8988T (cell line): ENCODE results near the gene UNC5C.

Experiments used
- DNase-seq: peaks from one replicate; pipeline ENCODE4 v3.0.0; 2011

The UNC5C gene

DNA sequence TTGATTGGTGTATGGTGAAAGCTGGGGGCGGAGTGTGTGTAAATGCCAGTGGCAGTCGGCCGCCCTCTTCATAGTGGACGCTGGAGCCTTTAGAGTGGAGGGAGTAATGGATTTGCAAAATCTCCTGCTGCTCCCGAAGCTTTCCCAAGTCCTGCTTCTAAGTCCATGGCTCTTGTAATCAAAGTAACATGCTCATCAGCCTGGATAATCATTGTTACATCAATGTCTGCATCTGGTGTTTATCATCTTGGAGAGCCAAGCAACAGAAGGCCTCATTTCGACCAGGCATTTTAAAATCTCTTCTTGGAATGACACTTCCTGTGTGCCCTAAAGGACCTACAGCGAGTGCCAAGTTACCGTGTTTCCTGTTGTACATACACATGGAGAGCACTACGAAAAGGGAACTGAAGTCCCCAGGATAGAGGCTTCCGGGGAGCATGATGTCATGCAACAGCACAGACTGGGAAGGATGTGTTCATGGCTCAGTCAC, 32.2 kb downstream of the UNC5C start:
- DNase-seq: no peak

DNA sequence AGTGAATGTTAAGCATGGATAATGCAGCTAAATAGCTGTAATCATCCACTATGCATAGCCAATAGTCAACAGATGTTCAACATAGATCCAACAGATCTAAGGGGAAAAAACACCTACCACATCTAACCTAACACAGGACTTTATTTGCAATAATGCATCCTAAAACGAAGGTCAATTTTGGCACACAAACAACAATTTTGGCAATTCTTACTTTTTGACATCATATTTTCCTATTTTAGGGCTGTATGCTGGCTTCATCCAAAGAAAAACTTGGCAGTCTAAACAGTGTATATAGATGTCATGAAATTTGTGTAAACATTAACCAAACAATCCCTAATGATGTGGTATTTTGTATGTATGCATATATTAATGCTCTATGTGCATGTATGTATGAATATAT, 33.2 kb downstream of the UNC5C start:
- no peak for DNase-seq

- no peak for DNase-seq
Measured at GRCh38 chr4:95513022-95513421, 35.8 kb downstream of the UNC5C start.

DNA sequence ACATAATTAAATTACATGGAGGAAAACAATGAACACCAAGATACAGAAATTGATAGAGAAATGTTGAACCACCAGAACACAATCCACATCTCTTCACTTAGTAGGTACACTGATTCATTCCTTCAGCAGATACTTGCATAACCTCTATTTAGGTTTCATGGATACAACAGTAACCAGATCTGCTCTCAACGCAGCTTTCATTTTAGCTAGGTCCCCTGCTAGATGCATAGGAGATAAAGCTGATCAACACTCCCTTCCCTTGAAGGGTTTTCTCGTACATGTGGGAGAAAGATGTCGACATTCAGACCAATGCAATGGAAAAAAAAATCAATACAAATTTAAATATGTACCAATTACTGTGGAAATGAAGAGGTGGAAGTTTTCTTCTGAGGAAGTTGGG, 37.3 kb downstream of the UNC5C start:
- DNase-seq: no peak

GRCh38 chr4:95510877-95511276, 37.9 kb downstream of the UNC5C start:
- no peak for DNase-seq

- no peak for DNase-seq
Measured at GRCh38 chr4:95510145-95510544, 38.6 kb downstream of the UNC5C start.

- no peak for DNase-seq
Measured at GRCh38 chr4:95508421-95508820, 40.4 kb downstream of the UNC5C start.

DNA sequence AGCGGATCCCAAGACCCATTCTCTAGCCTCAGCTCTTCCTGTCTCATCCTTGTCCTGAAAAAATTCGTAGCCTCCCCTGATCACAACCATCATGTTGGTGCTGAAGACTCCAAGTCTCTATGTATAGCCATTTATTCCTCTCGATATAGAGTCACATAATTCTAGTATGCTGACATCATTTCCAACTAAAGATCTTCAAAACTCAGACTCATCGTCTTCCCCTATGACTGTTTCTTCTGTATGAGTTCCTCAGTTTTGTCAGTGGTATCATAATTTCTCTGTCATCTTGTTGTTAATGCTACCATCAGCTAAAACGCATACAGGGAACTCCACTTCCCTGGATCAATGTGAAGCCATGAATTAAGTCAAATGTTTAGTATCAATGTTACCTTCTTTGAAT, 41.2 kb downstream of the UNC5C start:
- DNase-seq: no peak

DNA sequence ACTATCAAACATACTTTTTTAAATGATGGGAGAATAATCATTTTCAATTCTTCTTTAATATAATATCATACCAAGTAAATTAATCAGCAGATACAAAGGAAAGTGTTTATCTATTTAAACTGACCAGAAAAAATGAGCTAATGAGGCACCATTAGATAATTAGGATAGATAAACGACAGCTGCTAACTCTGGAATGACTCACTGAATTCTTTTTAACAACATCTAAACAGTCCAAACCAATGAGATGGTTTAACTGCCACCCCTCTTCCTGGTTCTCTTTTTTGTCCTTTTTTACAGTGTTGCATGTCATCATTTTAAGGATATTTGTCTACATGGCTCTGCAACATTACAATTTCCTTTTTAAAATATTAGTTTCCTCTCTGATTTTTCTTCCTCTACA, 41.6 kb downstream of the UNC5C start:
- no peak for DNase-seq

GRCh38 chr4:95506264-95506663, 42.5 kb downstream of the UNC5C start:
- no peak for DNase-seq

GRCh38 chr4:95505799-95506198, 43.0 kb downstream of the UNC5C start:
- no peak for DNase-seq

- DNase-seq: no peak
Measured at GRCh38 chr4:95505151-95505550, 43.6 kb downstream of the UNC5C start.

DNA sequence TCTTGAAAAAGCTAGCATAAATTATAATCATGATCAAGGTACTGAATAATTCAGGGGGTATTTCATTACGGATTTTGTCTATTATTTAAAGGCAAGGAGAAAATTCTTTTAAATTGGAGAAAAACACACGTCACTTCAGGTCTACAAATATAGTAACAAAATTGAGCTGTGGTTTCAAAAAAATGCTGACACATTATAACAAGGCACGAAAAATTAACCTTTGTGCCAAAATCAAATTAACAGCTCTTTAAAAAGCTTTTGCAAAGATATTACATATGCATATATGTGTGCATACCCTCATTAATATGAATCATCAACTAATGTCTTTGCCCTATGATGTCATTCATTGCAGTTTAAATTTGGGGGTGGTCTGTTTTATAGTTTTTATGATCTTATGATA, 44.3 kb downstream of the UNC5C start:
- no peak for DNase-seq

DNA sequence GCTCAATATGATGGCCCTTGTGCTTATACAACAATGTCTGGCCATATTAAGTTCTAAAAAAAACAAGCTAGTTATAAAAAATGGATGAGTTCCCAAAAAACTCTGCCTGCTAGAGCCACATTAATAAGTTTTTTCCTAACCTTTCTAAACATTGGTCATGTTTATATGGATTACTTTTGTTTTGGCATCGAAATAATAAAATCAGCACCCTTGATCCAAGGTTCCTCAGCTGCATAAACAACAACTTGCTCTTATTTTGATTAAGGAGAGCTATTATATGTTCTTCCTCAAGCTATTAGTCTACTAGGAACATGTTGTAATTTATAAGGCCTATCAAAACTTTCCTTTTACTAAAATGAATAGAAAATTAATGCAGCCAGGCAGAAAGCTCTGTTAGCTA, 48.4 kb downstream of the UNC5C start:
- DNase-seq: no peak

- DNase-seq: no peak
Measured at GRCh38 chr4:95499291-95499696, 49.5 kb downstream of the UNC5C start.

DNA sequence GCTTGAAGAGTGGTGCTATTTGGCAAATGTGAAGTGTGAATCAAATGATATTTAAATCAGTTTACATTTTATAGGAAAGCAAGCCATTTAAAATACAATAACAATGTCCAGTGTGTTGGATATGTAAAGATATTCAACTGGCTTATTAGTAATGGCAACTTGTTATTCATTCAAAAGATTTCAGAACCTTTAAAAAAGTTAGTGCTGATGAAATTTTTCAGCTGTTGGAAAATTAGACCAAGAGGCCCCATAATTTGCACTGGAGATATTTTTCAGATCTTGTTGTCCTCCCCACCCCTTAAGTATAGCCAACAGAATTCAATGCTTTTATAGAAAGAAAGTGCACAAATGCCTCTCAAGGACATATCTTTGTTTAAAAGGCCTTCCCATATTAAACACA, 54.6 kb downstream of the UNC5C start:
- DNase-seq: no peak

GRCh38 chr4:95478679-95479078, 70.1 kb downstream of the UNC5C start:
- DNase-seq: no peak

GRCh38 chr4:95476121-95476520, 72.7 kb downstream of the UNC5C start:
- no peak for DNase-seq

- DNase-seq: no peak
Measured at GRCh38 chr4:95472534-95472933, 76.2 kb downstream of the UNC5C start.

DNA sequence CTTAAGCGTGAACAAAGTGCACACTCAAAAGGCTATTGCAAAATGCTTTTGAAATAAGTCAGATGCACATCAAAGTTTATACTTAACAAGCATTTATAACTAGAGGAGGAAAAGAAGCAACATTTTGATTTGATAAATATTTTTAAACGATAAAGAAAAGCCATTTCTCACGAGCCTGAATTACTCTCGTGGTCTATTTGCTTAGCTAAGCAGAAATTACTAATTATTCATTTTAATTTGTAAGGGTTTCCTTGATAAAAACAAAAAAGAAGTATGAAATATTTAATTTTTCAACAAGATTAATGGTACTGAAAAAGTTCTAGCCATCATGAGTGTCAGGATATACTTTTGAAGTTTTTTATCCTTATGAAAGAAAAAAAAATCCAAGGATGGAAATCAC, 78.2 kb downstream of the UNC5C start:
- DNase-seq: no peak

DNA sequence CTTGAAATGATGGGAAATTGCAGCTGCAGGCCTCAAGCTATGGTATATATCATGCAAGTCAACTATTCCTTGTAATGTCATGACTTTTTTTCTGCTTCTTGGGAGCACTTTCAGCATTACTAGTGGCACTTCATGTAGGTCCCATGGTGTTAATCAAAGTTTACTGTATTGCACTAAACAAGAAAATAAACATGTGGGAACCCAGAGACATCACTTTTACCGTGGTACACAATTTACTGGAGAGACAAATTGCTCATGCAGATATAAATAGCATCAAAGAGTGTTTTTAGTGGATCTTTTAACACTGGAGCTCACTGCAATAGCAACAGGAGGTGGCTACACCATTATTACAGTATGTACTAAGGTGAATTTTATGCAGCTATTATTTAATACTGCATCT, 79.2 kb downstream of the UNC5C start:
- no peak for DNase-seq

- no peak for DNase-seq
Measured at GRCh38 chr4:95466791-95467190, 82.0 kb downstream of the UNC5C start.

DNA sequence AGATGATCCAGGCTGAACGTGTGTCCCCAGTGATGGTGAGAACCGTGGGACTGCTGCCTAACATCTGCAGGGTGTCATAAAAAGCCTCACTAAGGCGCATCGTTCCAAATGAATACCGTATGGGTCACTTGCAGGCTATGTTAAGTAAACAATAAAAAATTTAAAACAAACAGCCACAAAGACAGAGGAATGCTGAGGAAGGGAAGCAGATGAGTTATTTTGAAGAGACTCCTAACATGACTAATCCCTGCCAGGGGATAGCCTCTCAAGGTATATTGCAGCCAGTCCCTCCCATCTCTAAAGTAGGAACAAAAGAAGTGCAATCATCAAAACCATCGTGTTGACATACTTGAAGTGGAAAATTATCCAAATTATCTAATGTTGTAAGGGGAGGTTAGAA, 83.8 kb downstream of the UNC5C start:
- no peak for DNase-seq

GRCh38 chr4:95462921-95463320, 85.9 kb downstream of the UNC5C start:
- DNase-seq: no peak

DNA sequence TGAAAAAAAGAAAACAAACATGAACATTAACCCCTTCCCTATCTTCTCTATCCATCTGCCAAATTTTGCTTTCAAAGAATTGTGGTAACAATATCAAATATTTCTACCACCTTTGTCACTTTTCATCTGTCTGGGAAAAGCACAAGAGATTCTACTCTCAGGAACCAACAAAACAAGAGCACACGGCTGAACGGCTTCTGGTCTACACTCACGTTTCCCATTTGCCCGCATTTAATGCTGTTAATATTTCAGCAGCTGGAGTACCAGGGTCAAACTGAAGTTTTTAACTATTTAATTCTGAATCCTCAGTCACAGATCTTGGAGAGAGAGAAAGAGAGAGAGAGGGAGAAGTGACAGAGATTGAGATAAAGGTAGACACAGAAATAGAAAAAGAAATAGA, 91.4 kb downstream of the UNC5C start:
- no peak for DNase-seq

- no peak for DNase-seq
Measured at GRCh38 chr4:95450294-95450693, 98.5 kb downstream of the UNC5C start.
